HEK293T (cell line): ENCODE measurements around the gene MRPL44.

Source experiments
- CTCF ChIA-PET: fragments of 350-600 bp; formaldehyde crosslinking; extraction: SDS; loops from one replicate; lab custom pipeline; 2021; ENCODE audit warnings: antibody characterized with exemption, inconsistent platforms; lab: Yijun Ruan, JAX
- POLR2A ChIA-PET: fragments of 350-600 bp; formaldehyde crosslinking; extraction: SDS; loops from one replicate; lab custom pipeline; 2020; ENCODE audit warnings: antibody characterized with exemption, inconsistent platforms; lab: Yijun Ruan, JAX
- DNase-seq: peaks from one replicate; pipeline ENCODE4 v3.0.0; 2012; ENCODE audit warnings: mixed read lengths; ENCODE audit errors: extremely low spot score
- ARNT ChIP-seq: fragments of 450-650 bp; IDR thresholded peaks from 2 replicates; pipeline ENCODE4 v1.6.1; 2017; ENCODE audit warnings: mild to moderate bottlenecking
- BHLHE40 ChIP-seq: fragments of 450-650 bp; IDR thresholded peaks from 2 replicates; pipeline ENCODE4 v1.6.1; 2016; ENCODE audit warnings: mild to moderate bottlenecking, moderate library complexity, borderline replicate concordance
- CTBP1 ChIP-seq: fragments of 450-650 bp; IDR thresholded peaks from 2 replicates; pipeline ENCODE4 v1.6.1; 2016; ENCODE audit warnings: borderline replicate concordance
- ELF4 ChIP-seq: fragments of 450-650 bp; IDR thresholded peaks from 2 replicates; pipeline ENCODE4 v1.6.1; 2017; ENCODE audit warnings: antibody characterized with exemption
- FOXA1 ChIP-seq: fragments of 450-650 bp; IDR thresholded peaks from 2 replicates; pipeline ENCODE4 v1.6.1; 2016; ENCODE audit warnings: mild to moderate bottlenecking
- FOXK2 ChIP-seq: fragments of 450-650 bp; IDR thresholded peaks from 2 replicates; pipeline ENCODE4 v1.6.1; 2016; ENCODE audit warnings: mild to moderate bottlenecking
- FOXM1 ChIP-seq: fragments of 450-650 bp; IDR thresholded peaks from 2 replicates; pipeline ENCODE4 v1.6.1; 2017; ENCODE audit warnings: mild to moderate bottlenecking, borderline replicate concordance
- HDGF ChIP-seq: fragments of 450-650 bp; IDR thresholded peaks from 2 replicates; pipeline ENCODE4 v1.6.1; 2017; ENCODE audit warnings: antibody characterized with exemption, borderline replicate concordance
- L3MBTL2 ChIP-seq: fragments of 450-650 bp; conservative IDR thresholded peaks from 2 replicates; pipeline ENCODE4 v1.6.1; 2016; ENCODE audit warnings: mild to moderate bottlenecking
- LEF1 ChIP-seq: fragments of 450-650 bp; IDR thresholded peaks from 2 replicates; pipeline ENCODE4 v1.6.1; 2017; ENCODE audit warnings: mild to moderate bottlenecking, borderline replicate concordance
- NFRKB ChIP-seq: fragments of 450-650 bp; IDR thresholded peaks from 2 replicates; pipeline ENCODE4 v1.6.1; 2016; ENCODE audit warnings: mild to moderate bottlenecking, moderate library complexity
- PKNOX1 ChIP-seq: fragments of 450-650 bp; IDR thresholded peaks from 2 replicates; pipeline ENCODE4 v1.6.1; 2016
- SP1 ChIP-seq: fragments of 450-650 bp; IDR thresholded peaks from 2 replicates; pipeline ENCODE4 v1.6.1; 2017
- SUZ12 ChIP-seq: fragments of 450-650 bp; IDR thresholded peaks from 2 replicates; pipeline ENCODE4 v1.6.1; 2016; ENCODE audit warnings: mild to moderate bottlenecking
- TARDBP ChIP-seq: fragments of 450-650 bp; IDR thresholded peaks from 2 replicates; pipeline ENCODE4 v1.6.1; 2016
- ZNF384 ChIP-seq: fragments of 450-650 bp; IDR thresholded peaks from 2 replicates; pipeline ENCODE4 v1.6.1; 2016

Gene MRPL44

GRCh38 chr2:223918671-223919134 is 38.6 kb upstream of the MRPL44 start:
- ChIA-PET CTCF (no interaction called here), POLR2A (no interaction called here)
- no peak for TF ChIP-seq CTBP1
- no peak for TF ChIP-seq LEF1
- no peak for TF ChIP-seq SUZ12
- no peak for TF ChIP-seq BHLHE40
- TF ChIP-seq NFRKB = no peak
- no peak for DNase-seq

GRCh38 chr2:223920109-223920508 is 37.2 kb upstream of the MRPL44 start:
- DNase-seq = no peak
- TF ChIP-seq ELF4 (no peak), NFRKB (no peak), TARDBP (no peak), LEF1 (no peak), ZNF384 (no peak), SP1 (no peak), BHLHE40 (no peak)
- ChIA-PET CTCF (no interaction called here), POLR2A (no interaction called here)

- TF ChIP-seq ELF4 = no peak
- CTCF ChIA-PET = no interaction called here
- no peak for DNase-seq
- POLR2A ChIA-PET = no interaction called here
Measured at GRCh38 chr2:223921204-223921603, 36.1 kb upstream of the MRPL44 start.

GRCh38 chr2:223922308-223922707 is 35.0 kb upstream of the MRPL44 start:
- DNase-seq = no peak
- ChIA-PET POLR2A (no interaction called here), CTCF (no interaction called here)
- TF ChIP-seq SP1 (no peak), L3MBTL2 (no peak), ZNF384 (no peak), ELF4 (no peak), TARDBP (no peak), ARNT (no peak), LEF1 (no peak), SUZ12 (no peak), PKNOX1 (no peak), CTBP1 (no peak)

GRCh38 chr2:223923976-223924375 is 33.3 kb upstream of the MRPL44 start:
- ChIA-PET POLR2A (no interaction called here), CTCF (no interaction called here)
- DNase-seq = no peak
- TF ChIP-seq TARDBP (no peak), ZNF384 (no peak), NFRKB (no peak), ELF4 (no peak), HDGF (no peak), L3MBTL2 (no peak), FOXM1 (no peak), BHLHE40 (no peak), ARNT (no peak), FOXA1 (no peak), LEF1 (no peak), CTBP1 (no peak), SP1 (no peak), FOXK2 (no peak)

GRCh38 chr2:223925106-223925505 is 32.2 kb upstream of the MRPL44 start:
- ChIA-PET POLR2A (no interaction called here), CTCF (no interaction called here)
- TF ChIP-seq HDGF (no peak), PKNOX1 (no peak), BHLHE40 (no peak), ELF4 (no peak), ARNT (no peak), TARDBP (no peak), ZNF384 (no peak), FOXK2 (no peak), FOXM1 (no peak), SUZ12 (no peak), SP1 (no peak), L3MBTL2 (no peak), CTBP1 (no peak), NFRKB (no peak), LEF1 (no peak), FOXA1 (no peak)
- no peak for DNase-seq

- DNase-seq = no peak
- ChIA-PET POLR2A (no interaction called here), CTCF (no interaction called here)
- TF ChIP-seq TARDBP (no peak), NFRKB (no peak), FOXA1 (no peak), SUZ12 (no peak)
Measured at GRCh38 chr2:223928113-223929006, 28.9 kb upstream of the MRPL44 start.
